Transverse colon (tissue), 4 donors: ENCODE data around the gene FABP3. TPM values are rescaled to one million over a fixed set of nuclear protein-coding genes. Genes with fewer than 3 reads are reported as not detected.

ENCODE experiments used
- DNase-seq: peaks from one replicate; pipeline ENCODE4 v3.0.0-alpha.2; 2019
- H3K27ac ChIP-seq, 4 donors: fragments of 200-600 bp; sonication (generic); 2 replicates each; pipeline ENCODE4 v1.5.1; 2016 to 2018; ENCODE audit warnings: inconsistent platforms in 4 of 4
- H3K27me3 ChIP-seq: fragments of 200-600 bp; sonication (generic); 2 replicates; pipeline ENCODE4 v1.5.1; 2017; ENCODE audit warnings: inconsistent platforms
- H3K36me3 ChIP-seq, 4 donors: fragments of 200-600 bp; sonication (generic); 2 replicates each; pipeline ENCODE4 v1.5.1; 2017 to 2019; ENCODE audit warnings: inconsistent platforms in 4 of 4
- H3K4me1 ChIP-seq, 4 donors: fragments of 200-600 bp; sonication (generic); 2 replicates each; pipeline ENCODE4 v1.5.1; 2017 to 2020; ENCODE audit warnings: inconsistent platforms in 4 of 4
- H3K4me3 ChIP-seq, 4 donors: fragments of 200-600 bp; sonication (generic); 1 replicate in 1 of 4; 2 replicates in 3 of 4; pipeline versions ENCODE4 v1.5.1 to v1.6.1; 2017 to 2019; ENCODE audit warnings: inconsistent platforms in 4 of 4
- H3K9me3 ChIP-seq, 2 donors: fragments of 200-600 bp; sonication (generic); 2 replicates each; pipeline ENCODE4 v1.5.1; 2017 to 2019; ENCODE audit warnings: inconsistent platforms in 2 of 2
- EP300 ChIP-seq: sonication (generic); formaldehyde crosslinking; IDR thresholded peaks from one replicate; pipeline ENCODE4 v1.6.1; 2017; ENCODE audit warnings: antibody characterized with exemption, low read depth
- POLR2A ChIP-seq: fragments of 450-650 bp; IDR thresholded peaks from one replicate; pipeline ENCODE4 v1.6.1; 2016; ENCODE audit warnings: antibody characterized with exemption, mild to moderate bottlenecking, moderate library complexity
- POLR2AphosphoS5 ChIP-seq, 3 donors: sonication (generic); formaldehyde crosslinking; IDR thresholded peaks; one replicate each; pipeline ENCODE4 v1.6.1; 2016; ENCODE audit warnings: antibody characterized with exemption in 3 of 3
- WGBS, 2 donors: methylation state at CpG; one replicate each; pipeline ENCODE4 v1.1.5; 2018; ENCODE audit warnings: low coverage in 1 of 2; 5-methylcytosine and 5-hydroxymethylcytosine counted together
- in situ Hi-C, 4 donors: fragments of 200-750 bp; cut with MboI; loops; one replicate each; pipeline versions ENCODE4 v1.15.0 to v1.15.1; 2017; ENCODE audit warnings: low sequenced_read_pairs in 3 of 4, low pct_ligation_motif_present in 1 of 4, low pct_unique_long_range_greater_than_20kb in 1 of 4
- intact Hi-C: fragments of 100-400 bp; cut with DNase I; formaldehyde crosslinking; loops from one replicate; pipeline ENCODE4 v1.15.1; 2023; ENCODE audit warnings: low total_unique reads
- total RNA-seq, 4 donors: library from RNA; depleted of rRNA; stranded (reverse); fragments of >200 nt; gene quantifications; one replicate each; pipeline ENCODE4 v1.1.0, GENCODE V29; 2016
- TF ChIP-seq, protein P1 (sequence below), 5 experiments: fragments of 200-600 bp in 3 of 5; fragments of 450-650 bp in 2 of 5; sonication (generic) in 3 of 5; IDR thresholded peaks; 1 replicate in 2 of 5; 2 replicates in 3 of 5; pipeline ENCODE4 v1.5.1; 2016 to 2017; ENCODE audit warnings: antibody characterized with exemption in 5 of 5, inconsistent platforms in 3 of 5, mild to moderate bottlenecking in 2 of 5, moderate library complexity in 1 of 5

Gene FABP3
- total RNA-seq, 4 donors from 2014 or later: 5.9 to 7.6 TPM; not detected in 2

DNA sequence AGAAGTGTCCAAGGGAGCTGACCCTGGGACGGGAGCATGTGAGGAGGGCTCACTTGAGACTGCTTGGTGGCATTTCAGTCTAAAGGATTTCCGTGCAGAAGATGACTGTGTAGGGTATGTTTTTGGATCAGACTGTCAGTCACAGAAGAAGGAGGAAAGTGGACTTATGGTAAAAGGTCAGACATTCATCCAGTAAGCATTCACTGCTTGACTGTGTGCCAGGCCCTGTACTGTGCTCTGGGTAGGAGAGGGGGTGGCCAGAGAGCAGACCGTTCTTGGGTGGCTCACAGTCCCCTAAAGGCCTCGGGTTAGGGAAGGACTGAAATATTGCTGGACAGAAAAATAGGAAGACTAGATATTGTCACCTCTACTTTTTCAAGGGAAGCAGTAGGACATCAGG lies 38.0 kb upstream of the FABP3 start:
- Histone ChIP-seq H3K27me3 (peaks cover 3% of the 10 kb centered on the region), H3K27ac (no peak overlapping the region), H3K4me1 (peaks cover 0 to 15% (median 11%) of the 10 kb centered on the region in 4 donors), H3K36me3 (no peaks in the 10 kb centered on the region), H3K4me3 (no peak overlapping the region), H3K9me3 (no peaks in the 10 kb centered on the region)
- in situ Hi-C loops (no loop called here), intact Hi-C loops (no loop called here)
- TF ChIP-seq POLR2AphosphoS5 (IDR thresholded peaks at IDR 0.05): no peak
- DNase-seq: no peak
- WGBS, 2 donors: 74 to 77% methylated on average over 3 to 4 of the region's 4 CpGs

- DNase-seq: no peak
- peaks cover 0 to 15% (median 11%) of the 10 kb centered on the region in 4 donors for H3K4me1 ChIP-seq
- TF ChIP-seq POLR2AphosphoS5 (IDR thresholded peaks at IDR 0.05): no peak
- TF ChIP-seq, protein P1, sequence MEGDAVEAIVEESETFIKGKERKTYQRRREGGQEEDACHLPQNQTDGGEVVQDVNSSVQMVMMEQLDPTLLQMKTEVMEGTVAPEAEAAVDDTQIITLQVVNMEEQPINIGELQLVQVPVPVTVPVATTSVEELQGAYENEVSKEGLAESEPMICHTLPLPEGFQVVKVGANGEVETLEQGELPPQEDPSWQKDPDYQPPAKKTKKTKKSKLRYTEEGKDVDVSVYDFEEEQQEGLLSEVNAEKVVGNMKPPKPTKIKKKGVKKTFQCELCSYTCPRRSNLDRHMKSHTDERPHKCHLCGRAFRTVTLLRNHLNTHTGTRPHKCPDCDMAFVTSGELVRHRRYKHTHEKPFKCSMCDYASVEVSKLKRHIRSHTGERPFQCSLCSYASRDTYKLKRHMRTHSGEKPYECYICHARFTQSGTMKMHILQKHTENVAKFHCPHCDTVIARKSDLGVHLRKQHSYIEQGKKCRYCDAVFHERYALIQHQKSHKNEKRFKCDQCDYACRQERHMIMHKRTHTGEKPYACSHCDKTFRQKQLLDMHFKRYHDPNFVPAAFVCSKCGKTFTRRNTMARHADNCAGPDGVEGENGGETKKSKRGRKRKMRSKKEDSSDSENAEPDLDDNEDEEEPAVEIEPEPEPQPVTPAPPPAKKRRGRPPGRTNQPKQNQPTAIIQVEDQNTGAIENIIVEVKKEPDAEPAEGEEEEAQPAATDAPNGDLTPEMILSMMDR (IDR thresholded peaks at IDR 0.05): no peak
- no peak for TF ChIP-seq POLR2A
- TF ChIP-seq EP300: no peak
- intact Hi-C loops: no loop called here
- H3K27me3 ChIP-seq: peaks cover 3% of the 10 kb centered on the region
- 89% methylated on average over 6 of the region's 6 CpGs; no CpG with 5 or more reads in 1 of the 2 donors for WGBS, 2 donors
- in situ Hi-C loops: no loop called here
- H3K4me3 ChIP-seq: no peak overlapping the region
- H3K27ac ChIP-seq: no peak overlapping the region
- no peaks in the 10 kb centered on the region for H3K36me3 ChIP-seq
- H3K9me3 ChIP-seq: no peaks in the 10 kb centered on the region
Observed at GRCh38 chr1:31409946-31410858, 37.3 kb upstream of the FABP3 start.

DNA sequence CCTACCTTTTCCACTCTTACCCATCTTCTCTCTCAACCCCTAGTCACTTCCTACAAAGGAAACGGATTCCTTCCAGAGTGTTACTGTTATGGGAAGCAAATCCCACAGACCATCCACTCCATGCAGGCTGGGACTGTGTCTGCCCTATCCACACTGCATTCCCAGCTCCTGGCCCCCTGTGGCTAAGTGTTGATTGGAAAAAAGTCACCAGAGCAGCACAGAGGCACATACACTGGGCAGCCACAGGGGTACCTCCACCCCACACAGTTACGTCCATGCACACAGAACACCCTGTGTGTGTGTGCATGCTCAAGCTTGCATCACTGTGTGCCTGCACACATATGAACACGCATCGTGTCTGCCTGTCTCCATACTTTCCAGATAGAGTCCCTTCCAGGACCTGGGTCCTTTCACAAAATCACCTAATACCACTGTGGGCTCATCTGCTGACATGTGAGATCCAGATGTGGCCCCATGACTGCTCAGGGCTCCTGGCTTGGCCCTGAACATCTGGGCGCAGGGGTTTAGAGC lies 36.0 kb upstream of the FABP3 start:
- Histone ChIP-seq H3K4me3 (no peak overlapping the region), H3K4me1 (peaks cover 0 to 13% (median 9%) of the 10 kb centered on the region in 4 donors), H3K9me3 (no peaks in the 10 kb centered on the region), H3K36me3 (no peaks in the 10 kb centered on the region), H3K27ac (no peak overlapping the region), H3K27me3 (peaks cover 3% of the 10 kb centered on the region)
- 89% methylated on average over 5 of the region's 5 CpGs; no CpG with 5 or more reads in 1 of the 2 donors for WGBS, 2 donors
- TF ChIP-seq, protein P1 (IDR thresholded peaks at IDR 0.05): no peak
- DNase-seq: no peak
- in situ Hi-C loops: no loop called here
- intact Hi-C loops: no loop called here

DNA sequence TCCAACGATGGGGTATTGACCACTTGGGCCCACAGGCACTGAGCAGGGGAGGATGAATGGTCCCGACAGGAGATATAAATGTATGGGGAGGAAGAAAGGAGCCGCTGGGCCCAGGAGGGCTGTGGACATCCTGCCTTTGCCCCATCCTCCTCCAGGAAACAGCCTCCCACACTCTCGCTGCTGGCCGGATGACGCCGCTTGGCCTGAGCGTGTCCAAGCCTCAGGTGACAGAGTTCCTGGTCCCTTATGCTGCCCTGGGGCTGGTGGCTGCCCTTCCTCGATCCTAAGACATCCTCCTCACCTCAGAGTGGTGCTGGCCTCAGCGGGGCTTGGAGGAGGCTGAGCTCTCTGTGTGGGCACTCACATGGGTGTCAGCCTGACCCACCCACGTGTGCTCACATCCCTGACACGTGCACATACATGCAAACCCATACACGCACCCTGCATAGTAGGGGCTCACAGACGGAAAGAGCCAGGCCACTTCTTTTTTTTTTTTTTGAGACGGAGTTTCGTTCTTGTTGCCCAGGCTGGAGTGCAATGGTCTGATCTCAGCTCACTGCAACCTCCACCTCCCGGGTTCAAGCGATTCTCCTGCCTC lies 34.3 kb upstream of the FABP3 start:
- in situ Hi-C loops: no loop called here
- 73 to 85% methylated on average over 6 to 18 of the region's 18 CpGs for WGBS, 2 donors
- TF ChIP-seq POLR2AphosphoS5 (IDR thresholded peaks at IDR 0.05) (no peak), EP300 (no peak), POLR2A (no peak)
- TF ChIP-seq, protein P1 (IDR thresholded peaks at IDR 0.05): no peak

More for the DNA sequence above, 34.3 kb upstream of the FABP3 start:
- no peaks in the 10 kb centered on the region for H3K4me1 ChIP-seq
- no peaks in the 10 kb centered on the region for H3K27me3 ChIP-seq
- no peaks in the 10 kb centered on the region for H3K36me3 ChIP-seq
- H3K4me3 ChIP-seq: no peak overlapping the region
- H3K27ac ChIP-seq: no peak overlapping the region
- intact Hi-C loops: no loop called here
- no peak for DNase-seq
- H3K9me3 ChIP-seq: no peaks in the 10 kb centered on the region
